ENCODE measurements around the gene FXYD6.

DNA sequence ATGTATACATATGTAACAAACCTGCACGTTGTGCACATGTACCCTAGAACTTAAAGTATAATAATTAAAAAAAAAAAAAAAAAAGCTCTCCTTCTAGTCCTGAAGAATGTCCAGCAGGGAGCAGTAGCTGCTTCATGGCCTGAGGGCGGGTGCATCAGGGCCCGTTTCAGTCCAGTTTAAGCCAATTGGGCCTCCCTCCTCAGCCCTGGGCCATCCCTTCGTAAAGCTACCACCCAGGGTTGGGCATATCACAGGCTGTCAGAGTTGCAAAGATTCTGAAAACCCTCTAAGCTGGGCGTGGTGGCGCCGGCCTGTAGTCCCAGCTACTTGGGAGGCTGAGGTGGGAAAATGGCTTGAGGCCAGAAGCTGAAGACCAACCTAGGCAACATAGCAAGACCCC is 47.3 kb upstream of the FXYD6 start:
- TF ChIP-seq, protein P1, sequence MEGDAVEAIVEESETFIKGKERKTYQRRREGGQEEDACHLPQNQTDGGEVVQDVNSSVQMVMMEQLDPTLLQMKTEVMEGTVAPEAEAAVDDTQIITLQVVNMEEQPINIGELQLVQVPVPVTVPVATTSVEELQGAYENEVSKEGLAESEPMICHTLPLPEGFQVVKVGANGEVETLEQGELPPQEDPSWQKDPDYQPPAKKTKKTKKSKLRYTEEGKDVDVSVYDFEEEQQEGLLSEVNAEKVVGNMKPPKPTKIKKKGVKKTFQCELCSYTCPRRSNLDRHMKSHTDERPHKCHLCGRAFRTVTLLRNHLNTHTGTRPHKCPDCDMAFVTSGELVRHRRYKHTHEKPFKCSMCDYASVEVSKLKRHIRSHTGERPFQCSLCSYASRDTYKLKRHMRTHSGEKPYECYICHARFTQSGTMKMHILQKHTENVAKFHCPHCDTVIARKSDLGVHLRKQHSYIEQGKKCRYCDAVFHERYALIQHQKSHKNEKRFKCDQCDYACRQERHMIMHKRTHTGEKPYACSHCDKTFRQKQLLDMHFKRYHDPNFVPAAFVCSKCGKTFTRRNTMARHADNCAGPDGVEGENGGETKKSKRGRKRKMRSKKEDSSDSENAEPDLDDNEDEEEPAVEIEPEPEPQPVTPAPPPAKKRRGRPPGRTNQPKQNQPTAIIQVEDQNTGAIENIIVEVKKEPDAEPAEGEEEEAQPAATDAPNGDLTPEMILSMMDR (IDR thresholded peaks at IDR 0.05) = no peak
- no peak for TF ChIP-seq POLR2A (IDR thresholded peaks at IDR 0.05)
